HG03521 (cell line): ENCODE data around the gene DDT.
"Not testable (repeated sequence)": the region's sequence is repeated elsewhere in the genome, so short reads cannot be mapped to it uniquely, and the experiment has no call there.

Source experiments
- ATAC-seq: cut with Tn5 transposase; IDR thresholded peaks from one replicate; pipeline ENCODE4 v1.9.1; 2021; ENCODE audit warnings: mild to moderate bottlenecking, moderate library complexity; ENCODE audit not compliant: unreplicated experiment

Gene DDT

GRCh38 chr22:23974345-23974744 lies at the start of gene DDT:
Gene DDT, minus strand, starts transcription at chr22:23974441. Its CDS starts 27 bp downstream, at chr22:23974414.
- ATAC-seq = peak; percentile 90

DNA sequence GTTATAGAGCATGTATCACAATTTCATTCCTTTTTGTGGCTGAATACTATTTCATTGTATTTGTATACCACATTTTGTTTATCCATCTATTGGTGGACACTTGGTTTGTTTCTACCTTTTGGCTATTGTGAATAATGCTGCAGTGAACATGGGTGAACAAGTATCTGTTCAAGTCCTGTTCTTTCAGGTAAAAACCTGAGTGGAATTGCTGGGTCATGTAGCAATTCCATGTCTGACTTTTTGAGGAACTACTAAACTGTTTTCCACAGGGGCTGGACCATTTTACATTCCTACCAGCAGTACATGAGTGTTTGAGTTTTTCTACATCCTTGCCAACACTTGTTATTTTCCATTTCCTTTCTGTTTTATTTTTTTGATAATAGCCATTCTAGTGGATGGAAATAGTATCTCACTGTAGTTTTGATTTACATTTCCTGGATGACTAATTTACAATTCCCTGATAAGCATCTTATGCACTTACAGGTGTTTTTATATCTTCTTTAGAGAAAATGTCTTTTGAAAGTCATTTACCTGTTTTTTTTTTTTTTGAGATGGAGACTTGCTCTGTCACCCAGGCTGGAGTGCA lies 49.1 kb upstream of the DDT start:
- ATAC-seq = no peak

GRCh38 chr22:24021304-24021703 lies 47.1 kb upstream of the DDT start:
- ATAC-seq = no peak

DNA sequence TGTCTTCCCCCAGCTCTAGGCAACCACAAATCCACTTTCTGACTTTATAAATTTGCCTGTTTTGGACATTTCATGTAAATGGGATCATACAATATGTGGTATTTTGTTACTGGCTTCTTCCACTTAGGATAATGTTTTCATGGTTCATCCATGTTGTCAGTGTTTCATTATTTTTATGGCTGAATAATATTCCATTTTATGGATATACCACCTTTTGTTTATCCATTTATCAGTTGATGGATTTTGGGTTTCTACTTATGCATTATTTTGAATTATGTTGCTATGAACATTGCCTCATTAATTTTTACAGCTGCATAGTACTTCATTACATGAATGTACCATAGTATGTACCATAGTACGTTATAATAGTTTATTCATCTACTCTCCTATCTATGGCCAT lies 41.9 kb upstream of the DDT start:
- no peak for ATAC-seq

- no peak for ATAC-seq
Measured at GRCh38 chr22:24011735-24012068, 37.5 kb upstream of the DDT start.

GRCh38 chr22:24010018-24010391 lies 35.8 kb upstream of the DDT start:
- ATAC-seq = no peak

GRCh38 chr22:24009227-24010017 lies 35.2 kb upstream of the DDT start:
- ATAC-seq = no peak

DNA sequence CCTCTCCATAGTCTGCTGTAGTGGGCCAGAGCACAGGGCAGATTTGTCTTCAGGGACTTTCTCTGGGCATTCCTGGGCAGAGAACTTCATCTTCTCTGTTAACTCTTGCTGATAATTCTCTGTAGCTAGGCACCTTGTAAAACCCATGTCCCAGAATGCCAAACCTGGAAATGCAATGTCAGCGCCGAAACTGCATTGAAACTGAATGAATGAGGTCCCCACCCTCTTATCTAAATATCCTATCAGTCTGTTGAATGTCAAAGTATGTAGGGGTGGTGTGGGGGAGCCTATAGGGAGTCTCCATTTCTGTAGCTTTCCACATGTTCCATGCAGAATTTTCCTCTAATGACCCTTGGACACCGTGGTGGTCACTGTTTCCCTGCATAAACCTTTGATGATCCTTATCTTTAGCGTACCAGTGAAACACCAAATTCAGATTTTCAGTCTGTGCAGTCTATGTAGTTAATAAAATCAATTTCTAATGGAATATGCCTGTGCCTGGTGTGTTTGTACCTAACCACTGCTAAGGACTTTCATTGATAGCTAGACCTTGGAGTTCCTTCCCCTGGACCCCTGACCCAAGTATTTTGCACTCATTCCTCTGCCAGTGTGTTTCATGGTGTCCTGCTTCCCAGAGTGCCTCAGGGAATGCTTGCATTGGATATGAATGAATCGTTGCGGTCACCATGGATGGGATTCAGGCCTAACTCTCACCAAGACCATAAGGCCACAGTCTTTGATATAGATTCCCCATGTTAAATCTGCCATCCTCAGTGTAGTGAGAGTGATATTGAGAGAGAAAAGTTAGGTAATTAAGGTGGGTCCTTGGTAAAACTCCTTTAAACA lies 34.4 kb upstream of the DDT start:
- no peak for ATAC-seq

GRCh38 chr22:24008022-24008283 lies 33.7 kb upstream of the DDT start:
- no peak for ATAC-seq

DNA sequence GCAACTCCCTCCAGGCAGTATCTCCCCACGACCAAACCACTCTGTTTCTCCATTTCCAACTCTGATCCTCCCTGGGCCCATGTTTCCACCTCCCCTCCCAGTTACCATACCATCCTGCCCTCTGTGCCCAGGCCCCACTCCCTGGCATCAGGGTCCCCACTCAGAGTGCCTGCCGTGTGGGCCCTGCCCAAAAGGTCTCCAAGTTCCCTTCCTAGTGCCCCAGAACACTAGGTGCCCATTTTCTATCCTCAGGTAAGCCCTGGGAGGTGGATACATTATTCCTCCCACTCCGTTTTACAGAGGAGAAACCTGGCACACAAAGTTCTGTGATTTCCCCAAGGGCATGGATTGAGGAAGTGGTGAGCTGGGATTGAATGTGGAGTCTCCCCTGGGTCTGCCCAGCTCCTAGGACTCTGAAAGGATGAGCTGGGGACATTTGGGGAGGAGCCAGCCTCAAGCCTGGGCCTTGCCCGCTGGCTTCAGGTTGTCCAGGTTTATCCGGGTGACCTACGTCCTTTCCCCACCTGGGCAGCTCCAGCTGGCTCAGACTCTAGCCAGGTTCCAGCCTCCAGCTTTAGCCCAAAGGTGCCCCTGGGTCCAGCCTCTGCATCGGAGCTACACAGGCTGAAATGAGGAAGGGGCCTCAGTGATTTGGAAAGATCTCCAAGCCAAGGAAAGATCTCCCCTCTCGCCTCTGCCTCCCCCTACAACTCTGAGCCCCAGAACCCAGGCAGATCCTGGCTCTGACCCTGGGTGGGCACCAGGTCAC lies 33.2 kb upstream of the DDT start:
- no peak for ATAC-seq

GRCh38 chr22:24006914-24007214 lies 32.6 kb upstream of the DDT start:
- ATAC-seq = no peak

GRCh38 chr22:24006207-24006913 lies 32.1 kb upstream of the DDT start:
- no peak for ATAC-seq

- no peak for ATAC-seq
Measured at GRCh38 chr22:24005201-24005600, 31.0 kb upstream of the DDT start, which contains the start of gene GSTT4. Gene GSTT4, minus strand, starts transcription at chr22:24005453. Its CDS starts 97 bp downstream, at chr22:24005356.

- no peak for ATAC-seq
Measured at GRCh38 chr22:24003887-24004286, 29.6 kb upstream of the DDT start.

GRCh38 chr22:24002851-24003250 lies 28.6 kb upstream of the DDT start:
- ATAC-seq = no peak

- ATAC-seq = no peak
Measured at GRCh38 chr22:24002272-24002671, 28.0 kb upstream of the DDT start.

GRCh38 chr22:24001314-24001713 lies 27.1 kb upstream of the DDT start:
- no peak for ATAC-seq

- not testable (repeated sequence) for ATAC-seq
Measured at GRCh38 chr22:23999779-24000178, 25.5 kb upstream of the DDT start.

- ATAC-seq = no peak
Measured at GRCh38 chr22:23997092-23997491, 22.9 kb upstream of the DDT start.

DNA sequence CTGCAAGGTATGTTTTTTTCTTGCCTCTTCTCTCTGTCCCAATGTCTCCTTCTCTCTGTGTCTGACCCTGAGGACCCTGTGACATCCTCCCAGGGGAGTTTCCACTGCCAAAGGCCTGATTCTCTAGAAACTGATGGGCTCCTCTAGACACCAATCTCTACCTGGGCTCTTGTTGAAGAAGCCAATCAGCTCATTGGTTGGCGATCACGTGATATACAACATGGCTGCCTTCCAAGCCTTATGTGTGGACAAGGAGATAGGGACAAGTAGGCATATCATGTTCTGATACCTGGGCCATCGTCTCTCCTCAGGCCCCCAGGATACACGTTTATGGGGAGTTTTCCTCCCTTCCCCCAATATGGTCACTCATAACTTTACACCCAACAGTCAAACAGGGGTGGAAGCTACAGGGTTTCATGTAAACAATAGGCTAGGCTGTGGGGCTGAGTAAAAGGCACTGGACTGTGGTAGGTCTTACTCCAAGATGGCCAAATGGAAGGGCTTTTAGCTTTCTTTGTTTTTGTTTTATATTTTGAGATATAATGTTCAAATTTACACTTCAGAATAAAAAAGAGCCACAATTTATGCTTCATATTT lies 19.4 kb upstream of the DDT start:
- ATAC-seq = not testable (repeated sequence)
